GM21526 (cell line): ENCODE results near the gene POC1A.

Experiments
- ATAC-seq: cut with Tn5 transposase; IDR thresholded peaks from one replicate; pipeline ENCODE4 v1.9.1; 2021; ENCODE audit warnings: moderate library complexity; ENCODE audit not compliant: unreplicated experiment, low FRiP score

POC1A gene

GRCh38 chr3:52070724-52071621, 83.2 kb downstream of the POC1A start:
- ATAC-seq: no peak

- no peak for ATAC-seq
These were observed 84.4 kb downstream of the POC1A start for GRCh38 chr3:52069855-52070254.

GRCh38 chr3:52069135-52069534, 85.1 kb downstream of the POC1A start:
- no peak for ATAC-seq

- no peak for ATAC-seq
These were observed 85.5 kb downstream of the POC1A start for GRCh38 chr3:52068730-52069129.

- ATAC-seq: no peak
These were observed 86.1 kb downstream of the POC1A start for GRCh38 chr3:52068055-52068571.

GRCh38 chr3:52067526-52067925, 86.7 kb downstream of the POC1A start:
- ATAC-seq: no peak

GRCh38 chr3:52067046-52067445, 87.2 kb downstream of the POC1A start:
- no peak for ATAC-seq

- ATAC-seq: no peak
These were observed 88.9 kb downstream of the POC1A start for GRCh38 chr3:52065264-52065756.

- ATAC-seq: no peak
These were observed 89.7 kb downstream of the POC1A start for GRCh38 chr3:52064561-52064960.

- ATAC-seq: no peak
These were observed 91.0 kb downstream of the POC1A start for GRCh38 chr3:52063026-52063723.

GRCh38 chr3:52062505-52062904, 91.7 kb downstream of the POC1A start:
- ATAC-seq: no peak

GRCh38 chr3:52061121-52061910, 92.9 kb downstream of the POC1A start:
- ATAC-seq: no peak

- no peak for ATAC-seq
These were observed 94.4 kb downstream of the POC1A start for GRCh38 chr3:52059781-52060180.

- ATAC-seq: no peak
These were observed 96.3 kb downstream of the POC1A start for GRCh38 chr3:52057812-52058495.

- peak; percentile 70 for ATAC-seq
These were observed 97.0 kb downstream of the POC1A start for GRCh38 chr3:52056968-52057811.

GRCh38 chr3:52056521-52056967, 97.7 kb downstream of the POC1A start, which contains the start of gene DUSP7:
DUSP7 (minus strand) TSS chr3:52056571; CDS start chr3:52056366, 205 bp downstream.
- ATAC-seq: peak; percentile 31

- peak; percentile 12 for ATAC-seq
These were observed 98.5 kb downstream of the POC1A start for GRCh38 chr3:52055537-52056351.
